A549 (cell line): Measurements from ENCODE around the gene SHMT2. TPM values are rescaled to one million over a fixed set of nuclear protein-coding genes. Genes with fewer than 3 reads are reported as not detected.

Experiments used
- ATAC-seq, 2 experiments: fragments of 200-7000 bp in 1 of 2; fragments of >200 bp in 1 of 2; cut with Nextera tagmentation in 1 of 2; cut with Tn5 transposase in 1 of 2; 3 replicates each; pipeline versions ENCODE4 v1.8.0 to v1.9.1; 2018 to 2020; ENCODE audit warnings: mild to moderate bottlenecking in 1 of 2, moderate library complexity in 1 of 2
- CTCF ChIA-PET: fragments of 300-600 bp; sonication (Branson Sonifier 250); formaldehyde crosslinking; extraction: SDS; loops from one replicate; lab custom pipeline; 2021; ENCODE audit warnings: antibody characterized with exemption, inconsistent platforms; lab: Yijun Ruan, JAX
- POLR2A ChIA-PET: fragments of 350-600 bp; formaldehyde crosslinking; extraction: SDS; loops from one replicate; lab custom pipeline; 2021; ENCODE audit warnings: antibody characterized with exemption, inconsistent platforms; lab: Yijun Ruan, JAX
- DNase-seq, 2 experiments: peaks; one replicate each; pipeline versions ENCODE4 v3.0.0 to v3.0.0-alpha.2; 2011 to 2016; ENCODE audit warnings: low read depth in 1 of 2, low spot score in 1 of 2
- FAIRE-seq: peaks from 2 replicates; lab custom pipeline; 2011; peaks lifted over from hg19 to GRCh38; lab: Jason Lieb, UNC
- H3K27ac ChIP-seq, 2 experiments: fragments of >200 bp; sonication (Bioruptor Twin); formaldehyde crosslinking; 3 replicates each; pipeline ENCODE4 v1.5.1; 2016 to 2017
- H3K4me1 ChIP-seq: fragments of >200 bp; sonication (Bioruptor Twin); formaldehyde crosslinking; 3 replicates; pipeline ENCODE4 v1.6.1; 2016
- H3K4me2 ChIP-seq: fragments of >200 bp; sonication (Bioruptor Twin); formaldehyde crosslinking; 3 replicates; pipeline ENCODE4 v1.6.1; 2016
- H3K4me3 ChIP-seq: fragments of >200 bp; sonication (Bioruptor Twin); formaldehyde crosslinking; 3 replicates; pipeline ENCODE4 v1.5.1; 2016
- H3K9me3 ChIP-seq: fragments of >200 bp; sonication (Bioruptor Twin); formaldehyde crosslinking; 3 replicates; pipeline ENCODE4 v1.6.1; 2016
- EHF ChIP-seq: fragments of 250-450 bp; sonication (Bioruptor Pico); IDR thresholded peaks from 2 replicates; pipeline ENCODE4 v1.5.0; 2020; ENCODE audit warnings: mild to moderate bottlenecking
- EHMT2 ChIP-seq: fragments of 200-600 bp; sonication (generic); IDR thresholded peaks from 2 replicates; pipeline ENCODE4 v1.6.1; 2016; ENCODE audit warnings: antibody characterized with exemption, low read depth, mild to moderate bottlenecking, moderate library complexity
- ESRRA ChIP-seq: fragments of 150-350 bp; IDR thresholded peaks from 2 replicates; pipeline ENCODE4 v1.6.1; 2014; ENCODE audit warnings: mild to moderate bottlenecking, low read length, borderline replicate concordance
- FOSB ChIP-seq: fragments of 250-450 bp; sonication (Bioruptor Pico); IDR thresholded peaks from 2 replicates; pipeline ENCODE4 v1.5.0; 2020; ENCODE audit warnings: mild to moderate bottlenecking, moderate library complexity
- FOSL2 ChIP-seq, 2 experiments: fragments of 450-650 bp in 1 of 2; fragments of >200 bp in 1 of 2; sonication (Bioruptor Twin) in 1 of 2; formaldehyde crosslinking; IDR thresholded peaks; 2 replicates each; pipeline versions ENCODE4 v1.5.0 to v1.6.1; 2016 to 2020; ENCODE audit warnings: mild to moderate bottlenecking in 1 of 2, moderate library complexity in 1 of 2
- HOXA7 ChIP-seq: fragments of 250-450 bp; sonication (Bioruptor Pico); IDR thresholded peaks from 2 replicates; pipeline ENCODE4 v1.5.0; 2020; ENCODE audit warnings: mild to moderate bottlenecking, moderate library complexity
- HOXB5 ChIP-seq: fragments of 250-450 bp; sonication (Bioruptor Pico); IDR thresholded peaks from 2 replicates; pipeline ENCODE4 v1.5.0; 2020; ENCODE audit warnings: mild to moderate bottlenecking, moderate library complexity
- KDM5A ChIP-seq: fragments of 200-600 bp; sonication (generic); IDR thresholded peaks from 2 replicates; pipeline ENCODE4 v1.6.1; 2016; ENCODE audit warnings: antibody characterized with exemption, mild to moderate bottlenecking
- MAFK ChIP-seq: fragments of 450-650 bp; IDR thresholded peaks from 2 replicates; pipeline ENCODE4 v1.6.1; 2014; ENCODE audit not compliant: partially characterized antibody
- MAX ChIP-seq: IDR thresholded peaks from 2 replicates; pipeline ENCODE4 v1.6.1; 2012
- MAZ ChIP-seq: fragments of 150-350 bp; IDR thresholded peaks from 2 replicates; pipeline ENCODE4 v1.6.1; 2014; ENCODE audit warnings: antibody characterized with exemption, low read depth, low read length, borderline replicate concordance
- NFE2L2 ChIP-seq: fragments of 150-350 bp; conservative IDR thresholded peaks from 2 replicates; pipeline ENCODE4 v1.6.1; 2014; ENCODE audit warnings: low read length
- PBX3 ChIP-seq: IDR thresholded peaks from 2 replicates; pipeline ENCODE4 v1.6.1; 2012
- SMC3 ChIP-seq: fragments of >200 bp; sonication (Bioruptor Twin); formaldehyde crosslinking; IDR thresholded peaks from 3 replicates; pipeline ENCODE4 v1.6.1; 2018; ENCODE audit warnings: inconsistent platforms
- SREBF2 ChIP-seq: fragments of 450-650 bp; IDR thresholded peaks from 2 replicates; pipeline ENCODE4 v1.6.1; 2014; ENCODE audit warnings: mild to moderate bottlenecking, moderate library complexity
- ZC3H11A ChIP-seq: fragments of 450-650 bp; IDR thresholded peaks from 2 replicates; pipeline ENCODE4 v1.6.1; 2014; ENCODE audit warnings: antibody characterized with exemption, mild to moderate bottlenecking
- ZFP36 ChIP-seq: fragments of 450-650 bp; IDR thresholded peaks from 2 replicates; pipeline ENCODE4 v1.6.1; 2014; ENCODE audit warnings: borderline replicate concordance; ENCODE audit not compliant: partially characterized antibody
- WGBS: methylation state at CpG from one replicate; pipeline ENCODE4 v1.1.6; 2017; ENCODE audit errors: missing lambda C conversion rate; 5-methylcytosine and 5-hydroxymethylcytosine counted together
- polyA plus RNA-seq, 4 experiments: library from polyadenylated mRNA; depleted of rRNA in 3 of 4; stranded (reverse); fragments of >200 nt; fragmentation: RNase III in 1 of 4; extraction: RNeasy Plus Mini Kit Qiagen cat#74134 plus additional on column Dnase treatment in 1 of 4; gene quantifications; 2 replicates in 3 of 4; 3 replicates in 1 of 4; pipeline ENCODE4 v1.2.3, GENCODE V29; 2011 to 2017
- TF ChIP-seq, protein P1 (sequence below): fragments of >200 bp; sonication (Bioruptor Twin); formaldehyde crosslinking; IDR thresholded peaks from 3 replicates; pipeline ENCODE4 v1.6.1; 2016
- TF ChIP-seq, protein P2 (sequence below): fragments of >200 bp; sonication (Bioruptor Twin); formaldehyde crosslinking; IDR thresholded peaks from 3 replicates; pipeline ENCODE4 v1.5.1; 2016

SHMT2 gene
- polyA plus RNA-seq, 2 of the 4 experiments (the other 2 are of a cell fraction): 113 to 156 TPM

GRCh38 chr12:57235017-57235727, 5.7 kb downstream of the SHMT2 start:
- H3K4me2 ChIP-seq: no peak overlapping the region

DNA sequence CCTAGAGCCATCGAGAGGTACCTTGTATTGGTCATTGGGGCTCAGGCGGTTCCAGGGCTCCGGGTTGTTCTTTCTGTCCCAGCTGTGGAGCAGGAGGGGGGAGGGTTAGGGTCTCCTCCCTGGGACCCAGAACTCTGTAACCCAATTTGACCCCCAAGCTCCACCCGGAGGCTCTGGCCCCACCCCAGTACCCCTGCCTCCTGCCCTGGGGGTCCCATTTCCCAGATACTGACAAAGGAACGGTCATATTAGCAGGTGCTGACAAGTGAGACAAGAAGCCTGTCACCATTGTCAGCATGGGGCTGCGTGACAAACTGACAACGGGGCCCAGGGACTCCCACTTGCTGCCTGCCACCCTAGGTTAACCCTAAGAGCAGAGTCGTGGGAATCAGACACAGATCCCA, 6.2 kb downstream of the SHMT2 start:
- DNase-seq (no peak), ATAC-seq (no peak), FAIRE-seq (no peak)
- Histone ChIP-seq H3K27ac (no peak overlapping the region), H3K4me2 (no peak overlapping the region), H3K4me3 (no peak overlapping the region), H3K4me1 (peaks cover 9% of the 10 kb centered on the region; the same call in 2 of the 3 replicates), H3K9me3 (no peaks in the 10 kb centered on the region)
- 91% methylated on average over 8 of the region's 8 CpGs for WGBS
- POLR2A ChIA-PET: no interaction called here
- no peak for TF ChIP-seq HOXA7 (CRISPR knock-in tag)
- TF ChIP-seq, protein P1, sequence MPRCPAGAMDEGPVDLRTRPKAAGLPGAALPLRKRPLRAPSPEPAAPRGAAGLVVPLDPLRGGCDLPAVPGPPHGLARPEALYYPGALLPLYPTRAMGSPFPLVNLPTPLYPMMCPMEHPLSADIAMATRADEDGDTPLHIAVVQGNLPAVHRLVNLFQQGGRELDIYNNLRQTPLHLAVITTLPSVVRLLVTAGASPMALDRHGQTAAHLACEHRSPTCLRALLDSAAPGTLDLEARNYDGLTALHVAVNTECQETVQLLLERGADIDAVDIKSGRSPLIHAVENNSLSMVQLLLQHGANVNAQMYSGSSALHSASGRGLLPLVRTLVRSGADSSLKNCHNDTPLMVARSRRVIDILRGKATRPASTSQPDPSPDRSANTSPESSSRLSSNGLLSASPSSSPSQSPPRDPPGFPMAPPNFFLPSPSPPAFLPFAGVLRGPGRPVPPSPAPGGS: no peak
- TF ChIP-seq HOXB5 (CRISPR knock-in tag): no peak
- CTCF ChIA-PET: interaction anchor here (1.1 to 26.5 kb wide), 3 partner anchors 8 to 20 kb away, joined by 3 to 615 read pairs (median 20); partner anchors contain the start of gene NXPH4

More at GRCh38 chr12:57235017-57235727, 5.7 kb downstream of the SHMT2 start:
- H3K27ac ChIP-seq: no peak overlapping the region
- no peak for DNase-seq
- peaks cover 9% of the 10 kb centered on the region; the same call in 2 of the 3 replicates for H3K4me1 ChIP-seq
- H3K9me3 ChIP-seq: no peaks in the 10 kb centered on the region
- POLR2A ChIA-PET: no interaction called here
- ATAC-seq: no peak
- no peak for FAIRE-seq
- CTCF ChIA-PET: interaction anchor here (1.1 to 26.5 kb wide), 3 partner anchors 8 to 19 kb away, joined by 3 to 615 read pairs (median 20); partner anchors contain the start of gene NXPH4
- 78% methylated on average over 23 of the region's 26 CpGs for WGBS
- no peak overlapping the region for H3K4me3 ChIP-seq
- TF ChIP-seq ZFP36 (no peak), SREBF2 (no peak), MAZ (no peak), MAFK (no peak), EHF (CRISPR knock-in tag) (no peak), KDM5A (no peak), ZC3H11A (no peak), NFE2L2 (no peak), SMC3 (no peak), FOSB (CRISPR knock-in tag) (no peak), EHMT2 (no peak), MAX (no peak), FOSL2 (IDR thresholded peaks at IDR 0.05) (no peak), FOSL2 (CRISPR knock-in tag; IDR thresholded peaks at IDR 0.05) (no peak)
- TF ChIP-seq, protein P2, sequence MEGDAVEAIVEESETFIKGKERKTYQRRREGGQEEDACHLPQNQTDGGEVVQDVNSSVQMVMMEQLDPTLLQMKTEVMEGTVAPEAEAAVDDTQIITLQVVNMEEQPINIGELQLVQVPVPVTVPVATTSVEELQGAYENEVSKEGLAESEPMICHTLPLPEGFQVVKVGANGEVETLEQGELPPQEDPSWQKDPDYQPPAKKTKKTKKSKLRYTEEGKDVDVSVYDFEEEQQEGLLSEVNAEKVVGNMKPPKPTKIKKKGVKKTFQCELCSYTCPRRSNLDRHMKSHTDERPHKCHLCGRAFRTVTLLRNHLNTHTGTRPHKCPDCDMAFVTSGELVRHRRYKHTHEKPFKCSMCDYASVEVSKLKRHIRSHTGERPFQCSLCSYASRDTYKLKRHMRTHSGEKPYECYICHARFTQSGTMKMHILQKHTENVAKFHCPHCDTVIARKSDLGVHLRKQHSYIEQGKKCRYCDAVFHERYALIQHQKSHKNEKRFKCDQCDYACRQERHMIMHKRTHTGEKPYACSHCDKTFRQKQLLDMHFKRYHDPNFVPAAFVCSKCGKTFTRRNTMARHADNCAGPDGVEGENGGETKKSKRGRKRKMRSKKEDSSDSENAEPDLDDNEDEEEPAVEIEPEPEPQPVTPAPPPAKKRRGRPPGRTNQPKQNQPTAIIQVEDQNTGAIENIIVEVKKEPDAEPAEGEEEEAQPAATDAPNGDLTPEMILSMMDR: no peak

- WGBS: 91% methylated on average over 39 of the region's 40 CpGs
- FAIRE-seq (no peak), DNase-seq (no peak), ATAC-seq (no peak)
- Histone ChIP-seq H3K4me3 (no peak overlapping the region), H3K27ac (no peak overlapping the region), H3K4me2 (no peak overlapping the region), H3K9me3 (no peaks in the 10 kb centered on the region), H3K4me1 (peaks cover 9% of the 10 kb centered on the region; the same call in 2 of the 3 replicates)
- CTCF ChIA-PET: interaction anchor here (1.1 to 26.5 kb wide), 7 partner anchors 7 to 217 kb away, joined by 3 to 615 read pairs (median 20); partner anchors contain the start of genes INHBE, NXPH4 and SHMT2
- TF ChIP-seq ESRRA: no peak
- peak; percentile 21; the same call in 1 of the 2 replicates for TF ChIP-seq PBX3
- POLR2A ChIA-PET: no interaction called here
Observed at GRCh38 chr12:57236201-57236924, 6.9 kb downstream of the SHMT2 start.
